NB4 (cell line): ENCODE results near the gene C11orf68.

ENCODE experiments used
- MYC ChIP-seq: IDR thresholded peaks from 2 replicates; pipeline ENCODE4 v1.6.1; 2011; ENCODE audit warnings: low read depth, low read length
- POLR2A ChIP-seq: IDR thresholded peaks from 2 replicates; pipeline ENCODE4 v1.6.1; 2011; ENCODE audit warnings: mild to moderate bottlenecking; ENCODE audit not compliant: insufficient read length; ENCODE audit errors: extremely low read depth
- TF ChIP-seq, protein P1 (sequence below): IDR thresholded peaks from one replicate; pipeline ENCODE4 v1.5.1; 2012; ENCODE audit warnings: low read depth, low read length

GRCh38 chr11:65883786-65884715 lies 34.8 kb downstream of the C11orf68 start:
- TF ChIP-seq MYC (no peak), POLR2A (no peak)
- TF ChIP-seq, protein P1, sequence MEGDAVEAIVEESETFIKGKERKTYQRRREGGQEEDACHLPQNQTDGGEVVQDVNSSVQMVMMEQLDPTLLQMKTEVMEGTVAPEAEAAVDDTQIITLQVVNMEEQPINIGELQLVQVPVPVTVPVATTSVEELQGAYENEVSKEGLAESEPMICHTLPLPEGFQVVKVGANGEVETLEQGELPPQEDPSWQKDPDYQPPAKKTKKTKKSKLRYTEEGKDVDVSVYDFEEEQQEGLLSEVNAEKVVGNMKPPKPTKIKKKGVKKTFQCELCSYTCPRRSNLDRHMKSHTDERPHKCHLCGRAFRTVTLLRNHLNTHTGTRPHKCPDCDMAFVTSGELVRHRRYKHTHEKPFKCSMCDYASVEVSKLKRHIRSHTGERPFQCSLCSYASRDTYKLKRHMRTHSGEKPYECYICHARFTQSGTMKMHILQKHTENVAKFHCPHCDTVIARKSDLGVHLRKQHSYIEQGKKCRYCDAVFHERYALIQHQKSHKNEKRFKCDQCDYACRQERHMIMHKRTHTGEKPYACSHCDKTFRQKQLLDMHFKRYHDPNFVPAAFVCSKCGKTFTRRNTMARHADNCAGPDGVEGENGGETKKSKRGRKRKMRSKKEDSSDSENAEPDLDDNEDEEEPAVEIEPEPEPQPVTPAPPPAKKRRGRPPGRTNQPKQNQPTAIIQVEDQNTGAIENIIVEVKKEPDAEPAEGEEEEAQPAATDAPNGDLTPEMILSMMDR: no peak
